ENCODE data around the gene CSGALNACT2. TPM values are rescaled to one million over a fixed set of nuclear protein-coding genes. Genes with fewer than 3 reads are reported as not detected.

CSGALNACT2 gene
- total RNA-seq, 1 experiment from 2014 or later = 9.2 TPM

DNA sequence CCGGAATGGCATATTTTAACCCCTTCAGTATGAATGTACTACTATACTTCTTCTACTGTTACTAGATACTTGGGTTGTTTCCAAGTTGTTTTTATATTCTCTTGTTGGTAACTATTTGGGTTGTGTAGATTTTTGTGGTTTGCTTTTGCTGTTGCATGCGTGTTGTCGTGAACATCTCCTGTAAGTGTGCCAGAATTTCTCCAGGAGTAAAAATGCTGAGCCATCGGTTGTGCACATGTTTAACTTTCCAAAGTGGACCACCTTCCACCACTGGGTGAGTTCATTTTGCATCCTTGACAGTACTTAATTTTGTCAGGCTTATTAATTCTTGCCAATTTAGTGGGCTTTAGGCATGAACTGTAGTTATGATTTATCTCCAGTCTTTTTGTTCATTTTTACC is 47.9 kb downstream of the CSGALNACT2 start:
- H4K20me1 ChIP-seq (ENCODE audit: insufficient read depth, low read depth, low read length) = no peaks in the 10 kb centered on the region
- H3K4me3 ChIP-seq (ENCODE audit: low read length) = no peak overlapping the region
- no peaks in the 10 kb centered on the region for H3K9me2 ChIP-seq (replicated peaks; ENCODE audit: insufficient read depth, low read length)
- no peak overlapping the region for H2AFZ ChIP-seq (ENCODE audit: low read length)
- no peaks in the 10 kb centered on the region; the same call in 1 of the 2 replicates for H3K36me3 ChIP-seq (ENCODE audit: insufficient read depth, low read length)
- H3K9me3 ChIP-seq (ENCODE audit: low read length) = no peaks in the 10 kb centered on the region
- H3K4me2 ChIP-seq (ENCODE audit: low read depth, low read length, poor library complexity, severe bottlenecking) = no peak overlapping the region
- H3K27me3 ChIP-seq (ENCODE audit: low read length) = no peaks in the 10 kb centered on the region
- H3K27ac ChIP-seq (ENCODE audit: low read length) = no peak overlapping the region
- no peaks in the 10 kb centered on the region for H3K79me2 ChIP-seq (ENCODE audit: low read length)
- no peak overlapping the region for H3K9ac ChIP-seq (ENCODE audit: low read length)
- no peak for DNase-seq
- H3K4me1 ChIP-seq (ENCODE audit: low read length) = no peaks in the 10 kb centered on the region

DNA sequence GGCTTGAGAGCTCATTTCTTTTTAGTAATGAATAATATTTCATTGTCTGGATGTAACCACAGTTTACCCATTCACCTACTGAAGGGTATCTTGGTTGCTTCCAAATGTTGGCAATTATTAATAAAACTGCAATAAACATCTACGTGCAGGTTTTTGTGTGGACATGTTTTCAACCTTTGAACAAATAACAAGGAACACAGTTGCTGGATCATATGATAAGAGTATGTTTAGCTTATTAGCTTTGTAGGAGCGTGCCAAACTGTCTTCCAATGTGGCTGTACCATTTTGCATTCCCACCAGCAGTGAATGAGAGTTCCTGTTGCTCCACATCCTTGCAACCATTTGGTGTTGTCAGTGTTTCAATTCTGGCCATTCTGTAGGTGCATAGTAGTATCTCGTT is 49.0 kb downstream of the CSGALNACT2 start:
- no peak overlapping the region for H3K9ac ChIP-seq (ENCODE audit: low read length)
- no peaks in the 10 kb centered on the region for H3K9me2 ChIP-seq (replicated peaks; ENCODE audit: insufficient read depth, low read length)
- H3K4me3 ChIP-seq (ENCODE audit: low read length) = no peak overlapping the region
- H3K9me3 ChIP-seq (ENCODE audit: low read length) = no peaks in the 10 kb centered on the region
- no peak for DNase-seq
- H3K36me3 ChIP-seq (ENCODE audit: insufficient read depth, low read length) = no peaks in the 10 kb centered on the region; the same call in 1 of the 2 replicates
- no peak overlapping the region for H3K4me2 ChIP-seq (ENCODE audit: low read depth, low read length, poor library complexity, severe bottlenecking)
- H3K4me1 ChIP-seq (ENCODE audit: low read length) = no peaks in the 10 kb centered on the region
- H2AFZ ChIP-seq (ENCODE audit: low read length) = no peak overlapping the region
- H3K27ac ChIP-seq (ENCODE audit: low read length) = no peak overlapping the region
- no peaks in the 10 kb centered on the region for H3K27me3 ChIP-seq (ENCODE audit: low read length)
- no peaks in the 10 kb centered on the region for H3K79me2 ChIP-seq (ENCODE audit: low read length)
- H4K20me1 ChIP-seq (ENCODE audit: insufficient read depth, low read depth, low read length) = no peaks in the 10 kb centered on the region

DNA sequence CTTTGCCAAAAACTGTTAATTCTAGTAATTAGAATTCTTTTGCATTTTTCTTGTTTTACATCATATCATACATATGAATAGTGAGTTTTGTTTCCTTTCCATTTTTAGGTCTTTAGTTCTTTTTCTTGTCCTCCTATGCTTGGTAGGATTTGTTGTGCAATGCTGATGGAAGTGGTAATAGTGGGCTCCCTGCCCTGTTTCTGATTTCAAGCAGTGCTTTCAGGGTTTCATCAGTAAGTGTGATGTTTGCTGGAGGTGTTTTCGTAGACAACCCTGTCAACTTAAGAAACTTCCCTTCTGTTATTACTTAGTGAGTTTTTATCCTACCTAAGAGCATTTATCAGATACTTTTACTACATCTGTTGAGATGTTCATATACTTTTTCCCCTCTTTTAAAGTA is 50.5 kb downstream of the CSGALNACT2 start:
- Histone ChIP-seq H3K27ac (ENCODE audit: low read length) (no peak overlapping the region), H2AFZ (ENCODE audit: low read length) (no peak overlapping the region), H3K4me3 (ENCODE audit: low read length) (no peak overlapping the region), H3K36me3 (ENCODE audit: insufficient read depth, low read length) (no peaks in the 10 kb centered on the region; the same call in 1 of the 2 replicates), H3K4me2 (ENCODE audit: low read depth, low read length, poor library complexity, severe bottlenecking) (no peak overlapping the region), H3K79me2 (ENCODE audit: low read length) (no peaks in the 10 kb centered on the region), H3K4me1 (ENCODE audit: low read length) (no peaks in the 10 kb centered on the region), H3K9me2 (replicated peaks; ENCODE audit: insufficient read depth, low read length) (no peaks in the 10 kb centered on the region), H3K9me3 (ENCODE audit: low read length) (no peaks in the 10 kb centered on the region), H3K9ac (ENCODE audit: low read length) (no peak overlapping the region), H3K27me3 (ENCODE audit: low read length) (no peaks in the 10 kb centered on the region), H4K20me1 (ENCODE audit: insufficient read depth, low read depth, low read length) (no peaks in the 10 kb centered on the region)
- no peak for DNase-seq

DNA sequence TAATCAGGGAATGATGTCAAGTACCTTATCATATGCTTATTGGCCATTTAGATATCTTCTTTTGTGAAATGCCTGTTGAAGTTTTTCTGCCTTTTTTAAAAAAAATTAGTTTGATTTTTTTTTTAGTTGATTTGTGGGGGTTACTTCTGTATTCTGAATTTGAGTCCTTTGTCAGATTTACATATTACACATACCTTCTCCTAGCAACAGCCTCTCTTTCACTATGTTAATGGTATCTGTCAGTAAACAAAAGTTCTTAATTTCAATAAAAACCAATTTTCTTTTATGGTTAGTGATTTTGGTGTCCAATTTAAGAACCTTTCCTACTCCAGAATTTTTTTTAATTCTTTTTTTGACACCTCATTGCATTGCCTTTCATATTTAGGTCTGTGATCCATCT is 52.0 kb downstream of the CSGALNACT2 start:
- no peaks in the 10 kb centered on the region for H3K4me1 ChIP-seq (ENCODE audit: low read length)
- no peaks in the 10 kb centered on the region for H3K9me3 ChIP-seq (ENCODE audit: low read length)
- no peaks in the 10 kb centered on the region for H3K79me2 ChIP-seq (ENCODE audit: low read length)
- no peaks in the 10 kb centered on the region for H4K20me1 ChIP-seq (ENCODE audit: insufficient read depth, low read depth, low read length)
- H2AFZ ChIP-seq (ENCODE audit: low read length) = no peak overlapping the region
- no peaks in the 10 kb centered on the region; the same call in 1 of the 2 replicates for H3K36me3 ChIP-seq (ENCODE audit: insufficient read depth, low read length)
- no peak overlapping the region for H3K9ac ChIP-seq (ENCODE audit: low read length)
- no peak for DNase-seq
- no peaks in the 10 kb centered on the region for H3K27me3 ChIP-seq (ENCODE audit: low read length)
- H3K9me2 ChIP-seq (replicated peaks; ENCODE audit: insufficient read depth, low read length) = no peaks in the 10 kb centered on the region
- H3K4me3 ChIP-seq (ENCODE audit: low read length) = no peak overlapping the region
- no peak overlapping the region for H3K4me2 ChIP-seq (ENCODE audit: low read depth, low read length, poor library complexity, severe bottlenecking)
- no peak overlapping the region for H3K27ac ChIP-seq (ENCODE audit: low read length)

DNA sequence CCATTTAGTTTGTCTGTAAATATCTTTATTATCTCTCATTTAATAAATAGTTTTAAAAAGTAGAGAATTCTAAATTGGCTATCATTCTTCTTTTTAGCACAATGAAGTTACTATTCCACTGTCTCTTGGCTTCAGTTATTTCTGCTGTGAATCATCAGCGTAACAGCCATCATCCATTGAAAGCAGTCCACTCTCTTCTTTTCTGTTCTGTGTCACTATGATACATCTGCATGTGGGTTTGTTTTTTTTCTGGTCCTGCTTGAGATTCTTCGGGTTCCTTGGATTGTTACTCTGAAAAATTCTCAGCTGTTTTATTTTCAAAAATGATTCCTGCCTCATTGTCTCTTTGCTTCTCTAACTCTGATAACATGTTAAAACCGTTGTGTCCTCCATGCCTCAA is 52.5 kb downstream of the CSGALNACT2 start:
- Histone ChIP-seq H3K4me1 (ENCODE audit: low read length) (no peaks in the 10 kb centered on the region), H3K27me3 (ENCODE audit: low read length) (no peaks in the 10 kb centered on the region), H3K36me3 (ENCODE audit: insufficient read depth, low read length) (no peaks in the 10 kb centered on the region; the same call in 1 of the 2 replicates), H3K79me2 (ENCODE audit: low read length) (no peaks in the 10 kb centered on the region), H3K27ac (ENCODE audit: low read length) (no peak overlapping the region), H3K9me2 (replicated peaks; ENCODE audit: insufficient read depth, low read length) (no peaks in the 10 kb centered on the region), H3K4me3 (ENCODE audit: low read length) (no peak overlapping the region), H4K20me1 (ENCODE audit: insufficient read depth, low read depth, low read length) (no peaks in the 10 kb centered on the region), H3K4me2 (ENCODE audit: low read depth, low read length, poor library complexity, severe bottlenecking) (no peak overlapping the region), H3K9ac (ENCODE audit: low read length) (no peak overlapping the region), H3K9me3 (ENCODE audit: low read length) (no peaks in the 10 kb centered on the region), H2AFZ (ENCODE audit: low read length) (no peak overlapping the region)
- no peak for DNase-seq

DNA sequence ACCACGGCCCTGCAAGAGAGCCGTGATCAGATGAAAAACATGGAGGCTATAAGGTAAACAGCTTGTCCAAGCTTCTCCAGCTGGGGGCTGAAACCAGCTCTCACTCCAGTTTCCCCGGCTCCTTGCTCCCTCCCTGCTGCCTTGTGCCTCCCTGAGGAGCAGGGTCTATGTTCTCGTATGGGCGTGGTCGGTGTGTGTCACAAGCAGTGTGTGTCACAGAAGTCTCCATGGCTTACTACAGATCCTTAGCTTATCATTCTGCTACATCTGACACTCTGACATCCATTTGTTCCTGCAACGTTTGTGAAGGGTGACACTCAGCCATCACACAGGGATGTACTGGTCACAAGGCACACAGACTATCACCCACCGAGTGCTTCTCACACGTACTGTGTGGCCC is 54.6 kb downstream of the CSGALNACT2 start:
- H3K4me2 ChIP-seq (ENCODE audit: low read depth, low read length, poor library complexity, severe bottlenecking) = no peak overlapping the region
- no peaks in the 10 kb centered on the region for H3K27me3 ChIP-seq (ENCODE audit: low read length)

DNA sequence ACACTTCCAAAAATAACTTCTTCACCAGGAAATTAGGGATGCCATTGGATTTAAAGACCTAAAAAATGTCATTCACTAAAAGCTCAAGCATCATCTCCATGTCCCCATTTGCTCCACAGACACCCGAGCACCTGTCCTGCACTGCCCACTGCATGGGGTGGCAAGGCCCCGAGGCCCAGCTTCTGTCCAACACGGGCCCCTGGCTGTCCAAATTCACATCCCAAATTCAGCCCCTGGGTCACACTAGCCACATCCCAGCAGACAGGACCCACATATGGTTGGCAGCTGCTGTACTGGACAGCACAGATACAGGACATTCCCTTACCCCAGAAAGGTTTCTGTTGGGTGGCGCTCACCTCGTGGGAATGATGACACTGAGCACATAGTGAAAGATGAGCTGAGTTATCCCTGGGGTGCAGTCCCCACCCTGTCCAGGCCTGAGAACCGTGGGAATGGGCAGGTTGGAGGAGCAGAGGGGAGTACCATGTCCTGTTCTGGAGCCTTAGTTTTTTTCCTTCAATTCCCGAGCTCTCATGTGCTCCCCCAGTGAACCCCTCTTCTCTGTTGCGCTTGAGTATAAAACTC is 55.3 kb downstream of the CSGALNACT2 start:
- no peak overlapping the region for H3K4me3 ChIP-seq (ENCODE audit: low read length)
- H3K9me3 ChIP-seq (ENCODE audit: low read length) = no peaks in the 10 kb centered on the region
- H3K4me1 ChIP-seq (ENCODE audit: low read length) = no peaks in the 10 kb centered on the region
- H4K20me1 ChIP-seq (ENCODE audit: insufficient read depth, low read depth, low read length) = no peaks in the 10 kb centered on the region
- DNase-seq = no peak
- no peaks in the 10 kb centered on the region for H3K36me3 ChIP-seq (ENCODE audit: insufficient read depth, low read length)
- H3K4me2 ChIP-seq (ENCODE audit: low read depth, low read length, poor library complexity, severe bottlenecking) = no peak overlapping the region
- no peak overlapping the region for H3K27ac ChIP-seq (ENCODE audit: low read length)
- no peaks in the 10 kb centered on the region for H3K9me2 ChIP-seq (replicated peaks; ENCODE audit: insufficient read depth, low read length)
- H2AFZ ChIP-seq (ENCODE audit: low read length) = no peak overlapping the region
- H3K79me2 ChIP-seq (ENCODE audit: low read length) = no peaks in the 10 kb centered on the region
- no peaks in the 10 kb centered on the region for H3K27me3 ChIP-seq (ENCODE audit: low read length)
- H3K9ac ChIP-seq (ENCODE audit: low read length) = no peak overlapping the region

More for the DNA sequence above, 54.6 kb downstream of the CSGALNACT2 start:
- Histone ChIP-seq H3K9me2 (replicated peaks; ENCODE audit: insufficient read depth, low read length) (no peaks in the 10 kb centered on the region), H3K4me3 (ENCODE audit: low read length) (no peak overlapping the region), H3K79me2 (ENCODE audit: low read length) (no peaks in the 10 kb centered on the region), H4K20me1 (ENCODE audit: insufficient read depth, low read depth, low read length) (no peaks in the 10 kb centered on the region), H3K9me3 (ENCODE audit: low read length) (no peaks in the 10 kb centered on the region), H3K36me3 (ENCODE audit: insufficient read depth, low read length) (no peaks in the 10 kb centered on the region), H3K27ac (ENCODE audit: low read length) (no peak overlapping the region), H3K4me1 (ENCODE audit: low read length) (no peaks in the 10 kb centered on the region), H3K9ac (ENCODE audit: low read length) (no peak overlapping the region), H2AFZ (ENCODE audit: low read length) (no peak overlapping the region)
- DNase-seq = no peak

DNA sequence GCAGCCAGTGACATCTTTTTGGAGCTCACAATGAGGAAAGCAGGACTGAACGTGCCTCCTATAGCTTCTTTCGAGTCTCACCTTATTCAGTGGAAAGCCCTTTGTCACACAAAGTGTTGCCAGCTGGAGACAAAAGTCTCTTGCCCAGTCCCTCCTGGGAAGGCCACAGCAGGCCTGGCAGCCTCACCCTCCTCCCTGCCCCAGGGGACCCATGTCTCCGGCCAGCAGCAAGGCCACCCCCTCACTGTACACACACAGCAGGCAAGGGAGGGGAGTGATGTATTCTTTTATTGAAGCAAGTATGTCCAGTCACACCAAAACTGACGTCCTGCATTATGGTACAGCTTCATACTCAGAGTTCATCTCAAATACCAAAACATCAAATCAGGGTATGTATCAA is 56.0 kb downstream of the CSGALNACT2 start:
- no peaks in the 10 kb centered on the region for H3K36me3 ChIP-seq (ENCODE audit: insufficient read depth, low read length)
- H4K20me1 ChIP-seq (ENCODE audit: insufficient read depth, low read depth, low read length) = no peaks in the 10 kb centered on the region
- no peaks in the 10 kb centered on the region for H3K79me2 ChIP-seq (ENCODE audit: low read length)
- no peak overlapping the region for H3K27ac ChIP-seq (ENCODE audit: low read length)
- H3K4me1 ChIP-seq (ENCODE audit: low read length) = no peaks in the 10 kb centered on the region
- no peaks in the 10 kb centered on the region for H3K9me3 ChIP-seq (ENCODE audit: low read length)
- H3K4me2 ChIP-seq (ENCODE audit: low read depth, low read length, poor library complexity, severe bottlenecking) = no peak overlapping the region
- H3K27me3 ChIP-seq (ENCODE audit: low read length) = no peaks in the 10 kb centered on the region
- no peak for DNase-seq
- H3K4me3 ChIP-seq (ENCODE audit: low read length) = no peak overlapping the region
- no peaks in the 10 kb centered on the region for H3K9me2 ChIP-seq (replicated peaks; ENCODE audit: insufficient read depth, low read length)
- H2AFZ ChIP-seq (ENCODE audit: low read length) = no peak overlapping the region
- H3K9ac ChIP-seq (ENCODE audit: low read length) = no peak overlapping the region

Data from Karpas-422 (cell line).